H9 (cell line): ENCODE measurements around the gene TAF12. TPM values are rescaled to one million over a fixed set of nuclear protein-coding genes. Genes with fewer than 3 reads are reported as not detected.

Source experiments
- DNase-seq: peaks from one replicate; pipeline ENCODE4 v3.0.0-alpha.2; 2017
- H2AFZ ChIP-seq: one replicate; pipeline ENCODE4 v1.6.1; 2013; ENCODE audit warnings: mild to moderate bottlenecking, low read length, control low read depth, moderate library complexity
- H2AK5ac ChIP-seq: 2 replicates; pipeline ENCODE4 v1.6.1; 2013; ENCODE audit warnings: low read length, control low read depth, mixed read lengths; ENCODE audit not compliant: insufficient read length
- H2BK120ac ChIP-seq: one replicate; pipeline ENCODE4 v1.6.1; 2013; ENCODE audit warnings: low read depth, mild to moderate bottlenecking, low read length, control low read depth, inconsistent platforms; ENCODE audit not compliant: poor library complexity, severe bottlenecking
- H2BK12ac ChIP-seq: 2 replicates; pipeline ENCODE4 v1.6.1; 2013; ENCODE audit warnings: low read length, control low read depth, mixed read lengths, low read depth; ENCODE audit not compliant: insufficient read length
- H2BK15ac ChIP-seq: 2 replicates; pipeline ENCODE4 v1.6.1; 2013; ENCODE audit warnings: low read depth, low read length, control low read depth
- H2BK20ac ChIP-seq: one replicate; pipeline ENCODE4 v1.6.1; 2013; ENCODE audit warnings: low read depth, mild to moderate bottlenecking, low read length, control low read depth, inconsistent platforms; ENCODE audit not compliant: poor library complexity, severe bottlenecking
- H2BK5ac ChIP-seq: 2 replicates; pipeline ENCODE4 v1.6.1; 2013; ENCODE audit warnings: low read length, control low read depth, mixed read lengths; ENCODE audit not compliant: insufficient read length
- H3K14ac ChIP-seq: 2 replicates; pipeline ENCODE4 v1.6.1; 2013; ENCODE audit warnings: low read length, control low read depth; ENCODE audit not compliant: insufficient read depth
- H3K18ac ChIP-seq: 2 replicates; pipeline ENCODE4 v1.6.1; 2013; ENCODE audit warnings: low read depth, mild to moderate bottlenecking, mixed read lengths, low read length, control low read depth; ENCODE audit not compliant: insufficient read length
- H3K23ac ChIP-seq: 2 replicates; pipeline ENCODE4 v1.6.1; 2013; ENCODE audit warnings: low read length, control low read depth, mixed read lengths, low read depth; ENCODE audit not compliant: insufficient read length
- H3K23me2 ChIP-seq: 2 replicates; pipeline ENCODE4 v1.6.1; 2013; ENCODE audit warnings: low read depth, mild to moderate bottlenecking, mixed read lengths, low read length, control low read depth; ENCODE audit not compliant: insufficient read length, poor library complexity, severe bottlenecking
- H3K27ac ChIP-seq: 2 replicates; pipeline ENCODE4 v1.5.1; 2013; ENCODE audit warnings: low read length, control low read depth, mixed read lengths, low read depth; ENCODE audit not compliant: insufficient read length
- H3K27me3 ChIP-seq: 2 replicates; pipeline ENCODE4 v1.6.1; 2013; ENCODE audit warnings: low read length, control low read depth, inconsistent platforms; ENCODE audit not compliant: insufficient read depth
- H3K4ac ChIP-seq: 2 replicates; pipeline ENCODE4 v1.6.1; 2013; ENCODE audit warnings: low read depth, mild to moderate bottlenecking, control low read depth, inconsistent platforms, low read length, moderate library complexity
- H3K4me1 ChIP-seq: 2 replicates; pipeline ENCODE4 v1.6.1; 2013; ENCODE audit warnings: low read length, control low read depth, inconsistent platforms; ENCODE audit not compliant: insufficient read depth
- H3K4me2 ChIP-seq: 2 replicates; pipeline ENCODE4 v1.6.1; 2013; ENCODE audit warnings: low read length, control low read depth, mixed read lengths; ENCODE audit not compliant: insufficient read length, insufficient read depth
- H3K56ac ChIP-seq: 2 replicates; pipeline ENCODE4 v1.6.1; 2013; ENCODE audit warnings: low read depth, mild to moderate bottlenecking, mixed read lengths, low read length, control low read depth; ENCODE audit not compliant: insufficient read length
- H3K79me1 ChIP-seq: 2 replicates; pipeline ENCODE4 v1.6.1; 2013; ENCODE audit warnings: low read depth, mild to moderate bottlenecking, moderate library complexity, low read length, control low read depth, inconsistent platforms; ENCODE audit not compliant: insufficient read depth, poor library complexity, severe bottlenecking
- H3K79me2 ChIP-seq: 2 replicates; pipeline ENCODE4 v1.6.1; 2013; ENCODE audit warnings: low read length, control low read depth, inconsistent platforms; ENCODE audit not compliant: insufficient read depth
- H3K9ac ChIP-seq: 2 replicates; pipeline ENCODE4 v1.6.1; 2013; ENCODE audit warnings: low read length, control low read depth, mixed read lengths; ENCODE audit not compliant: insufficient read length; ENCODE audit errors: extremely low read depth
- H3K9me3 ChIP-seq: one replicate; pipeline ENCODE4 v1.6.1; 2013; ENCODE audit warnings: low read depth, low read length, inconsistent platforms; ENCODE audit not compliant: control insufficient read depth
- H3T11ph ChIP-seq: one replicate; pipeline ENCODE4 v1.6.1; 2013; ENCODE audit warnings: mild to moderate bottlenecking, low read length, control low read depth, inconsistent platforms
- H4K20me1 ChIP-seq: one replicate; pipeline ENCODE4 v1.6.1; 2013; ENCODE audit not compliant: control insufficient read depth, insufficient read length, insufficient read depth
- H4K5ac ChIP-seq: 2 replicates; pipeline ENCODE4 v1.6.1; 2013; ENCODE audit warnings: low read depth, mild to moderate bottlenecking, mixed read lengths, low read length, control low read depth; ENCODE audit not compliant: insufficient read length
- H4K8ac ChIP-seq: replicated peaks from 2 replicates; pipeline ENCODE4 v1.6.1; 2013; ENCODE audit warnings: low read length, control low read depth, mixed read lengths, low read depth; ENCODE audit not compliant: insufficient read length
- H4K91ac ChIP-seq: 2 replicates; pipeline ENCODE4 v1.6.1; 2013; ENCODE audit warnings: low read depth, mild to moderate bottlenecking, moderate library complexity, mixed read lengths, low read length, control low read depth; ENCODE audit not compliant: insufficient read length
- H3K27ac Mint-ChIP-seq, 3 experiments: 2 replicates in 2 of 3; 3 replicates in 1 of 3; pipeline ENCODE4 v1.8.0; 2020 to 2021; ENCODE audit warnings: mixed read lengths in 3 of 3, mild to moderate bottlenecking in 1 of 3, moderate library complexity in 1 of 3
- H3K27me3 Mint-ChIP-seq: 2 replicates; pipeline ENCODE4 v1.8.0; 2021; ENCODE audit warnings: low read depth, mild to moderate bottlenecking, moderate library complexity, mixed read lengths
- H3K36me3 Mint-ChIP-seq, 3 experiments: 2 replicates in 2 of 3; 3 replicates in 1 of 3; pipeline ENCODE4 v1.8.0; 2020 to 2021; ENCODE audit warnings: low read depth in 3 of 3, mixed read lengths in 3 of 3; ENCODE audit not compliant: insufficient read depth in 1 of 3
- H3K4me1 Mint-ChIP-seq, 2 experiments: 2 replicates each; pipeline ENCODE4 v1.8.0; 2020; ENCODE audit warnings: mixed read lengths in 2 of 2
- H3K4me3 Mint-ChIP-seq, 2 experiments: 2 replicates in 1 of 2; 3 replicates in 1 of 2; pipeline ENCODE4 v1.8.0; 2020 to 2021; ENCODE audit warnings: mild to moderate bottlenecking in 2 of 2, mixed read lengths in 2 of 2, moderate library complexity in 1 of 2
- H3K9me3 Mint-ChIP-seq, 2 experiments: 2 replicates in 1 of 2; 3 replicates in 1 of 2; pipeline ENCODE4 v1.8.0; 2020; ENCODE audit warnings: mild to moderate bottlenecking in 2 of 2, mixed read lengths in 2 of 2, moderate library complexity in 1 of 2
- CTCF ChIP-seq: fragments of 200-600 bp; sonication (generic); conservative IDR thresholded peaks from 3 replicates; pipeline ENCODE4 v1.8.0; 2021; ENCODE audit warnings: antibody characterized with exemption, mild to moderate bottlenecking
- WGBS: extraction: QIAGEN DNeasy Blood & Tissue Kit; methylation state at CpG from one replicate; pipeline ENCODE4 v1.1.7; 2013; ENCODE audit warnings: missing lambda C conversion rate, low lambda C conversion rate, mixed read lengths; ENCODE audit not compliant: insufficient read length; ENCODE audit errors: extremely low coverage; 5-methylcytosine and 5-hydroxymethylcytosine counted together
- total RNA-seq: library from RNA; stranded (reverse); gene quantifications from 2 replicates; pipeline ENCODE4 v1.2.1, GENCODE V29; 2021

TAF12 gene
- total RNA-seq, 1 experiment from 2014 or later, result 22.1 TPM

GRCh38 chr1:28577052-28577678 lies 65.7 kb downstream of the TAF12 start:
- DNase-seq, result peak; percentile 57
- Histone ChIP-seq H4K8ac (no peak overlapping the region), H4K20me1 (no peaks in the 10 kb centered on the region), H3K18ac (no peak overlapping the region), H3K9ac (no peak overlapping the region), H3K79me2 (peaks cover 16% of the 10 kb centered on the region; the same call in 1 of the 2 replicates), H3K4me2 (no peak overlapping the region), H3K79me1 (no peaks in the 10 kb centered on the region), H3T11ph (no peak overlapping the region), H2BK5ac (no peak overlapping the region), H3K14ac (no peak overlapping the region), H3K27ac (no peak overlapping the region), H2AFZ (no peak overlapping the region), H2BK120ac (no peak overlapping the region), H2BK15ac (no peak overlapping the region), H3K4ac (no peak overlapping the region), H2BK20ac (no peak overlapping the region), H3K4me1 (no peaks in the 10 kb centered on the region), H4K5ac (no peak overlapping the region), H3K27me3 (no peaks in the 10 kb centered on the region), H4K91ac (no peak overlapping the region), H2BK12ac (no peak overlapping the region), H3K9me3 (no peaks in the 10 kb centered on the region), H3K23ac (no peak overlapping the region), H2AK5ac (no peak overlapping the region), H3K56ac (no peak overlapping the region), H3K23me2 (peaks cover 12% of the 10 kb centered on the region)
- WGBS, result no CpG with 5 or more reads among the region's 1 CpG
- H3K36me3 Mint-ChIP-seq, result peaks cover 33 to 69% (median 45%) of the 10 kb centered on the region in 3 experiments
- H3K27ac Mint-ChIP-seq, result peak overlapping the region in 1 of 3 experiments; percentile 93; a peak in 2 of 7 replicates
- no peaks in the 10 kb centered on the region; a peak in 1 of 5 replicates for H3K9me3 Mint-ChIP-seq
- TF ChIP-seq CTCF, result no peak
- peaks cover 13 to 16% of the 10 kb centered on the region in 2 experiments for H3K4me1 Mint-ChIP-seq
- no peak overlapping the region for H3K4me3 Mint-ChIP-seq
- no peaks in the 10 kb centered on the region for H3K27me3 Mint-ChIP-seq
